Middle frontal gyrus (tissue), 1 donor: ENCODE results near the gene NFATC2.

Source experiments
- DNase-seq: peaks from one replicate; pipeline ENCODE4 v3.0.0-alpha.2; 2015; ENCODE audit warnings: low spot score; ENCODE audit errors: extremely low spot score

NFATC2 gene

GRCh38 chr20:51516855-51517254 is 25.7 kb downstream of the NFATC2 start:
- DNase-seq: no peak

- DNase-seq: no peak
These were observed 27.7 kb downstream of the NFATC2 start for GRCh38 chr20:51514836-51515235.

- DNase-seq: no peak
These were observed 28.3 kb downstream of the NFATC2 start for GRCh38 chr20:51514249-51514648.

GRCh38 chr20:51513545-51513944 is 29.0 kb downstream of the NFATC2 start:
- DNase-seq: no peak

GRCh38 chr20:51512645-51513044 is 29.9 kb downstream of the NFATC2 start:
- DNase-seq: no peak

- DNase-seq: no peak
These were observed 30.5 kb downstream of the NFATC2 start for GRCh38 chr20:51511861-51512619.

- no peak for DNase-seq
These were observed 31.4 kb downstream of the NFATC2 start for GRCh38 chr20:51510936-51511605.

GRCh38 chr20:51510169-51510568 is 32.4 kb downstream of the NFATC2 start:
- no peak for DNase-seq

GRCh38 chr20:51509208-51509607 is 33.3 kb downstream of the NFATC2 start:
- DNase-seq: no peak

GRCh38 chr20:51508780-51509179 is 33.7 kb downstream of the NFATC2 start:
- DNase-seq: no peak

GRCh38 chr20:51508158-51508557 is 34.4 kb downstream of the NFATC2 start:
- DNase-seq: no peak

- no peak for DNase-seq
These were observed 35.1 kb downstream of the NFATC2 start for GRCh38 chr20:51507216-51508036.

GRCh38 chr20:51506527-51507215 is 35.8 kb downstream of the NFATC2 start:
- no peak for DNase-seq

GRCh38 chr20:51505566-51505965 is 37.0 kb downstream of the NFATC2 start:
- DNase-seq: no peak

- no peak for DNase-seq
These were observed 39.1 kb downstream of the NFATC2 start for GRCh38 chr20:51503376-51503775.

GRCh38 chr20:51500936-51501335 is 41.6 kb downstream of the NFATC2 start:
- no peak for DNase-seq

- no peak for DNase-seq
These were observed 42.2 kb downstream of the NFATC2 start for GRCh38 chr20:51500311-51500710.

GRCh38 chr20:51498765-51499540 is 43.6 kb downstream of the NFATC2 start:
- no peak for DNase-seq

- DNase-seq: no peak
These were observed 44.7 kb downstream of the NFATC2 start for GRCh38 chr20:51497542-51498467.

GRCh38 chr20:51496964-51497363 is 45.6 kb downstream of the NFATC2 start:
- DNase-seq: no peak
